NCI-H187 treated with DMSO at 0.1 percent for 48 hours (cell line): ENCODE data around the gene ARMC2.
"Not testable (repeated sequence)": the region's sequence is repeated elsewhere in the genome, so short reads cannot be mapped to it uniquely, and the experiment has no call there.

Source experiments
- DNase-seq: peaks from one replicate; lab custom pipeline; 2025; lab: John Stamatoyannopoulos, UW

Gene ARMC2

GRCh38 chr6:108916026-108916686 is 67.9 kb downstream of the ARMC2 start:
- DNase-seq: no peak

- DNase-seq: no peak
These were observed 72.5 kb downstream of the ARMC2 start for GRCh38 chr6:108920751-108921150.

GRCh38 chr6:108921547-108922361 is 73.5 kb downstream of the ARMC2 start:
- DNase-seq: no peak

GRCh38 chr6:108922499-108922898 is 74.3 kb downstream of the ARMC2 start:
- no peak for DNase-seq

GRCh38 chr6:108927927-108928326 is 79.7 kb downstream of the ARMC2 start:
- no peak for DNase-seq

- DNase-seq: no peak
These were observed 80.4 kb downstream of the ARMC2 start for GRCh38 chr6:108928650-108929049.

GRCh38 chr6:108931090-108931489 is 82.9 kb downstream of the ARMC2 start:
- DNase-seq: not testable (repeated sequence)

GRCh38 chr6:108937170-108937569 is 88.9 kb downstream of the ARMC2 start:
- DNase-seq: no peak

- no peak for DNase-seq
These were observed 92.5 kb downstream of the ARMC2 start for GRCh38 chr6:108940741-108941140.

GRCh38 chr6:108941281-108941680 is 93.1 kb downstream of the ARMC2 start:
- no peak for DNase-seq

- no peak for DNase-seq
These were observed 93.6 kb downstream of the ARMC2 start for GRCh38 chr6:108941859-108942258.

GRCh38 chr6:108942556-108943492 is 94.6 kb downstream of the ARMC2 start:
- no peak for DNase-seq

GRCh38 chr6:108944071-108944470 is 95.8 kb downstream of the ARMC2 start:
- no peak for DNase-seq

GRCh38 chr6:108944707-108945680 is 96.8 kb downstream of the ARMC2 start:
- no peak for DNase-seq

GRCh38 chr6:108945681-108946159 is 97.5 kb downstream of the ARMC2 start:
- DNase-seq: no peak

- no peak for DNase-seq
These were observed 98.5 kb downstream of the ARMC2 start for GRCh38 chr6:108946695-108947094.

- no peak for DNase-seq
These were observed 99.1 kb downstream of the ARMC2 start for GRCh38 chr6:108947114-108947854.

GRCh38 chr6:108948181-108948661 is 100.0 kb downstream of the ARMC2 start:
- DNase-seq: no peak

GRCh38 chr6:108951351-108951953 is 103.2 kb downstream of the ARMC2 start:
- no peak for DNase-seq
